Measurements from ENCODE around the gene MSS51. TPM values are rescaled to one million over a fixed set of nuclear protein-coding genes. Genes with fewer than 3 reads are reported as not detected.
A peak's percentile ranks its signal among the peaks of the same experiment; 100 is the strongest.

MSS51 gene
- total and polyA plus RNA-seq, 12 donors: 0.90 to 18.1 (median 6.5) TPM

GRCh38 chr10:73459683-73460314 is 26.4 kb upstream of the MSS51 start:
- H3K36me3 ChIP-seq: peaks cover 0 to 93% (median 0%) of the 10 kb centered on the region in 9 donors

GRCh38 chr10:73456187-73456890 is 23.0 kb upstream of the MSS51 start:
- WGBS, 2 donors: 94 to 95% methylated on average over 2 of the region's 2 CpGs
- Histone ChIP-seq H3K4me3 (no peak overlapping the region), H3K36me3 (peaks cover 0 to 90% (median 15%) of the 10 kb centered on the region in 9 donors), H3K4me1 (peaks cover 0 to 9% (median 0%) of the 10 kb centered on the region in 9 donors), H3K9me3 (no peaks in the 10 kb centered on the region), H3K27me3 (no peaks in the 10 kb centered on the region), H3K27ac (no peak overlapping the region)
- no peak for DNase-seq
- ATAC-seq: peak in 1 of 8 donors; percentile 47
- TF ChIP-seq CTCF (IDR thresholded peaks at IDR 0.05): no peak
- intact Hi-C loops (cut with DNase I): no loop called here

More at GRCh38 chr10:73459683-73460314, 26.4 kb upstream of the MSS51 start:
- WGBS, 2 donors: 80 to 85% methylated on average over 6 of the region's 6 CpGs
- no peak for ATAC-seq
- no peaks in the 10 kb centered on the region for H3K27me3 ChIP-seq
- no peak overlapping the region for H3K4me3 ChIP-seq
- no peak for TF ChIP-seq CTCF (IDR thresholded peaks at IDR 0.05)
- intact Hi-C loops (cut with DNase I): no loop called here
- H3K9me3 ChIP-seq: no peaks in the 10 kb centered on the region
- peaks cover 0 to 9% (median 0%) of the 10 kb centered on the region in 9 donors for H3K4me1 ChIP-seq
- no peak overlapping the region for H3K27ac ChIP-seq
- DNase-seq: no peak

GRCh38 chr10:73449113-73449512 is 15.8 kb upstream of the MSS51 start:
- no peak for TF ChIP-seq CTCF (IDR thresholded peaks at IDR 0.05)
- peaks cover 0 to 23% (median 1%) of the 10 kb centered on the region in 9 donors for H3K4me1 ChIP-seq
- peak overlapping the region in 3 of 10 donors; percentile 1 to 45 (median 17) for H3K27ac ChIP-seq
- peaks cover 0 to 75% (median 32%) of the 10 kb centered on the region in 9 donors for H3K36me3 ChIP-seq
- H3K4me3 ChIP-seq: no peak overlapping the region
- H3K9me3 ChIP-seq: no peaks in the 10 kb centered on the region
- ATAC-seq (no peak), DNase-seq (no peak)
- 84 to 85% methylated on average over 1 of the region's 1 CpG for WGBS, 2 donors
- no peaks in the 10 kb centered on the region for H3K27me3 ChIP-seq
- intact Hi-C loops (cut with DNase I): no loop called here

GRCh38 chr10:73448384-73448783 is 15.0 kb upstream of the MSS51 start:
- intact Hi-C loops (cut with DNase I): no loop called here
- Histone ChIP-seq H3K27me3 (no peaks in the 10 kb centered on the region), H3K27ac (peak overlapping the region in 3 of 10 donors; percentile 1 to 45 (median 17)), H3K36me3 (peaks cover 0 to 75% (median 27%) of the 10 kb centered on the region in 9 donors), H3K4me1 (peaks cover 0 to 29% (median 4%) of the 10 kb centered on the region in 9 donors), H3K9me3 (no peaks in the 10 kb centered on the region), H3K4me3 (no peak overlapping the region)
- no peak for TF ChIP-seq CTCF (IDR thresholded peaks at IDR 0.05)
- 44 to 53% methylated on average over 1 of the region's 1 CpG for WGBS, 2 donors
- ATAC-seq (peak in 3 of 8 donors; percentile 64 to 80 (median 79)), DNase-seq (no peak)

All from heart right ventricle (tissue), 16 donors.